H1 (cell line): ENCODE measurements around the gene PLA2R1. TPM values are rescaled to one million over a fixed set of nuclear protein-coding genes. Genes with fewer than 3 reads are reported as not detected.

Source experiments
- CHD7 ChIP-seq: fragments of 300-600 bp; sonication (generic); IDR thresholded peaks from 2 replicates; pipeline ENCODE4 v1.7.1; 2012; ENCODE audit warnings: low read length, moderate library complexity, mild to moderate bottlenecking, inconsistent platforms; ENCODE audit not compliant: insufficient replicate concordance
- MAFK ChIP-seq: IDR thresholded peaks from 2 replicates; pipeline ENCODE4 v1.6.1; 2012; ENCODE audit warnings: low read depth, mild to moderate bottlenecking, improper control_type of control experiment, low read length
- polyA plus RNA-seq, 7 experiments: library from polyadenylated mRNA; depleted of rRNA in 3 of 7; stranded (reverse) in 5 of 7; unstranded in 2 of 7; fragments of >200 nt in 5 of 7; fragments of 200-250 nt in 2 of 7; gene quantifications; 1 replicate in 5 of 7; 2 replicates in 1 of 7; 4 replicates in 1 of 7; pipeline versions ENCODE4 v1.2.1 to v1.2.3, GENCODE V29; 2011 to 2013; ENCODE audit warnings: missing spikeins in 2 of 7, mixed read lengths in 2 of 7
- total RNA-seq: library from RNA; stranded (reverse); fragmentation: NEBNext Ultra II Directional; extraction: Animal tissue kit (Norgen Biotek cat#: 25700); gene quantifications from 2 replicates; pipeline ENCODE4 v1.2.1, GENCODE V29; 2021

Gene PLA2R1
- total and polyA plus RNA-seq, 2 of the 8 experiments (the other 6 are each of a cell fraction or from before 2014, with no cell fraction given) = 0.65 to 1.5 TPM

GRCh38 chr2:159984034-159984433 lies 78.4 kb downstream of the PLA2R1 start (continued):
- TF ChIP-seq CHD7 = no peak
- peak; percentile 59; the same call in 1 of the 2 replicates for TF ChIP-seq MAFK
- TF ChIP-seq, all 59 proteins: peak for 1
